MCF 10A (cell line): ENCODE measurements around the gene MYLK. TPM values are rescaled to one million over a fixed set of nuclear protein-coding genes. Genes with fewer than 3 reads are reported as not detected.

Source experiments
- BruUV-seq: library from RNA; stranded (reverse); fragments of 400-500 nt; replicated peaks from 2 replicates; lab custom pipeline; 2021; lab: Mats Ljungman, UMichigan
- CTCF ChIA-PET: fragments of 300-600 bp; sonication (Branson Sonifier 250); formaldehyde crosslinking; extraction: SDS; loops from one replicate; lab custom pipeline; 2021; ENCODE audit warnings: antibody characterized with exemption, inconsistent platforms; lab: Yijun Ruan, JAX
- POLR2A ChIA-PET: fragments of 300-600, 350-650 bp; sonication (Branson Sonifier 250); formaldehyde crosslinking; extraction: SDS; loops from one replicate; lab custom pipeline; 2020; ENCODE audit warnings: antibody characterized with exemption, inconsistent platforms; lab: Yijun Ruan, JAX
- DNase-seq: peaks from one replicate; pipeline ENCODE4 v3.0.0-alpha.2; 2018; ENCODE audit not compliant: unreplicated experiment
- H3K27ac Mint-ChIP-seq: one replicate; pipeline ENCODE4 v1.8.0; 2022; ENCODE audit warnings: mild to moderate bottlenecking, low read depth, mixed read lengths; ENCODE audit not compliant: unreplicated experiment
- H3K27me3 Mint-ChIP-seq: one replicate; pipeline ENCODE4 v1.8.0; 2022; ENCODE audit warnings: mixed read lengths; ENCODE audit not compliant: insufficient read depth, unreplicated experiment
- H3K36me3 Mint-ChIP-seq: one replicate; pipeline ENCODE4 v1.8.0; 2022; ENCODE audit warnings: mild to moderate bottlenecking, moderate library complexity, mixed read lengths; ENCODE audit not compliant: insufficient read depth, unreplicated experiment
- H3K4me1 Mint-ChIP-seq: one replicate; pipeline ENCODE4 v1.8.0; 2022; ENCODE audit warnings: mixed read lengths; ENCODE audit not compliant: insufficient read depth, unreplicated experiment
- H3K4me3 Mint-ChIP-seq: one replicate; pipeline ENCODE4 v1.8.0; 2022; ENCODE audit warnings: mild to moderate bottlenecking, moderate library complexity, mixed read lengths; ENCODE audit not compliant: unreplicated experiment
- H3K9me3 Mint-ChIP-seq: one replicate; pipeline ENCODE4 v1.8.0; 2022; ENCODE audit warnings: mixed read lengths; ENCODE audit not compliant: unreplicated experiment
- intact Hi-C: fragments of 100-400 bp; cut with micrococcal nuclease; formaldehyde crosslinking; loops from 2 replicates; pipeline ENCODE4 v1.14.1; 2022
- total RNA-seq: library from RNA; stranded (reverse); gene quantifications from 2 replicates; pipeline ENCODE4 v1.2.3, GENCODE V29; 2022
- TF ChIP-seq, protein P1 (sequence below): fragments of 200-600 bp; IDR thresholded peaks from one replicate; pipeline ENCODE4 v1.8.0; 2022; ENCODE audit warnings: antibody characterized with exemption, mild to moderate bottlenecking; ENCODE audit not compliant: unreplicated experiment

Gene MYLK
- total RNA-seq, 1 experiment from 2014 or later: 2.3 TPM

DNA sequence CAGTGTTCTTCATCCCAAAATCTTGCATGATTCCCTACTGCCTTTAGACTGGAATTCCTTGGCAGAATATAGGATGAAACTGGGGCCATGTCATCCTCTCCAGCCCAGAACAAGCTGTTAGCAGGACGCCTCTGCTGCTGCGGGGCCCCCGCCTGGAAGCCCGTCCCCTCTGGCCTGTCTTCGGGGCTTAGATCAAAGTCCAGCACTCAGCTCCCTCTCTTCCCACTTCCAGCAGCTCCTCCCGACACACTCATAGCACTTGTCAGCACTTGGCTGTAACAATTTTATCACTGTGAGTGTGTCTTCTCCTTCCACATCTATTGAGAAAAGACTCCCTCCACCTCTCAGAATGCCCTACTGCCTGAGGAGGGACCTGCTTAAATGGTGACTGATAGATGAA lies 187.3 kb downstream of the MYLK start:
- CTCF ChIA-PET: interaction anchor here (5.1 kb wide), 1 partner anchor 45 kb away, joined by 39 read pairs; no protein-coding TSS in a partner anchor
- Mint-ChIP-seq H3K27ac (no peak overlapping the region), H3K4me3 (no peak overlapping the region), H3K36me3 (no peaks in the 10 kb centered on the region), H3K4me1 (peaks cover 1% of the 10 kb centered on the region), H3K27me3 (no peaks in the 10 kb centered on the region), H3K9me3 (no peaks in the 10 kb centered on the region)
- POLR2A ChIA-PET: no interaction called here
- intact Hi-C loops: no loop called here
- no peak for DNase-seq
- no TSS peak for BruUV-seq
- TF ChIP-seq, protein P1, sequence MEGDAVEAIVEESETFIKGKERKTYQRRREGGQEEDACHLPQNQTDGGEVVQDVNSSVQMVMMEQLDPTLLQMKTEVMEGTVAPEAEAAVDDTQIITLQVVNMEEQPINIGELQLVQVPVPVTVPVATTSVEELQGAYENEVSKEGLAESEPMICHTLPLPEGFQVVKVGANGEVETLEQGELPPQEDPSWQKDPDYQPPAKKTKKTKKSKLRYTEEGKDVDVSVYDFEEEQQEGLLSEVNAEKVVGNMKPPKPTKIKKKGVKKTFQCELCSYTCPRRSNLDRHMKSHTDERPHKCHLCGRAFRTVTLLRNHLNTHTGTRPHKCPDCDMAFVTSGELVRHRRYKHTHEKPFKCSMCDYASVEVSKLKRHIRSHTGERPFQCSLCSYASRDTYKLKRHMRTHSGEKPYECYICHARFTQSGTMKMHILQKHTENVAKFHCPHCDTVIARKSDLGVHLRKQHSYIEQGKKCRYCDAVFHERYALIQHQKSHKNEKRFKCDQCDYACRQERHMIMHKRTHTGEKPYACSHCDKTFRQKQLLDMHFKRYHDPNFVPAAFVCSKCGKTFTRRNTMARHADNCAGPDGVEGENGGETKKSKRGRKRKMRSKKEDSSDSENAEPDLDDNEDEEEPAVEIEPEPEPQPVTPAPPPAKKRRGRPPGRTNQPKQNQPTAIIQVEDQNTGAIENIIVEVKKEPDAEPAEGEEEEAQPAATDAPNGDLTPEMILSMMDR: no peak

DNA sequence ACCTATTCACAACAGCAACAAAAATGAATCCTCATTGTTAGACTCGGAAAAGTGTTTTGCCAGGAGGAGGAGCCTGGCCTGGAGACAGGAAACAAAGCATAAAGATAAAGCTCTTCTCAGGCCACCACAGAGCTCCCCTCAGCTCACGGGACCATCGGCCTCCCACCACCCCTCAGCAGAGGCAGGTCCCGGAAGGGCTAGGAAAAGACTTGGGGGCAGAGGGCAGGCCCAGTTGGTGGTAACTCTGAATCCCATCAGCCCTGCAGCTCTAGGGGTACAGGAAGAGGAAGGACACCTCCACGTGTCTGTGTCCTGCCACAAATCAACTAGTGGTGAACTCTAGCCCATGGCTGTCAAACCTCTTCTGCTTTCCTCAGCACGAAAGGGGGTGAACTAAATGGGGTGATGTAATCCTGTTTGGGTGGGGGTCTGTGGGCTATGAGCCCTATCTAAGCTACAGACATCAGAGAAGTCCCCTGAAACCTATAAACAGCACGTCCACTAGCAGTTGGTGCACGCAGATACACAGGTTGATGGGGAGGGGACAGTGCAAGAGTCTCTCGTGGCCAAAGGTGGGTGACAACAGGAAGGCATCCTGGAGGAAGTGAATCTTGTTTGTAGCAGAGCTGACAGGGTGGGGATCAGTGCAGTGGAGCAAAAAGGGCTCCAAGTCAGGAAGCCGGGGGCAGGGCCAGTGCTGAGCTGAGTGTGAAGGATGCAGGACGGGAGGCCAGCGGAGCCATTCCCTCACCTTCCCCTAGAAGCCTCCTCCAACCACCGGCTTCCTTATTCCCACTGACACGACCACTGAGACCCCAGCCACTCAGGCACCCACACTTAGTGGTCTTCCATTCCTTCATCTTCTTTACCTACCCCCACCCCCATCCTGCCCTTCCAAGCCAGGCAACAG lies 188.1 kb downstream of the MYLK start:
- ChIA-PET CTCF (interaction anchor here (0.6 to 5.1 kb wide), 4 partner anchors 30 to 46 kb away, joined by 3 to 39 read pairs (median 4); no protein-coding TSS in a partner anchor), POLR2A (no interaction called here)
- BruUV-seq: no TSS peak
- no peak overlapping the region for H3K27ac Mint-ChIP-seq
- H3K9me3 Mint-ChIP-seq: no peaks in the 10 kb centered on the region
- no peaks in the 10 kb centered on the region for H3K4me1 Mint-ChIP-seq
- intact Hi-C loops: no loop called here
- H3K4me3 Mint-ChIP-seq: no peak overlapping the region
- H3K27me3 Mint-ChIP-seq: no peaks in the 10 kb centered on the region
- DNase-seq: no peak
- TF ChIP-seq, protein P1: no peak
- no peaks in the 10 kb centered on the region for H3K36me3 Mint-ChIP-seq

DNA sequence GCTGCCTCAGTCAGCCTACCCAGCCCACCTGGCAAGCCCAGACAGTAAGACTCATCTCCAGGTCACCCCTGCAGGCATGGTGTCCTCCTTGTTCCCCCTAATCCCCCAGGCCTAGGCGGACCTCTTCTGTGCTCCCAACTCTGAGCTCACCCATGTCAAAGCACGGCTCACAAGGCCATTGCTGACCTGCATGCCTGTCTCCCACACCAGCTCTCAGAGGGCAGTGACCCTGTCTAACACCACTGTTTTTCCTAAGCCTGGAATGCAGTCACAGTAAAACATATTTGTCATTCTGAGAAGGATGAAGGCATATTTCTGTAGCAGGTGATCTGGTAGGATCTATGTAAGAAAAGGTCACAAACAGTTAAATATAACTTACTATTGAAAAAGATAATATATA lies 189.0 kb downstream of the MYLK start:
- TF ChIP-seq, protein P1: no peak
- no TSS peak for BruUV-seq
- intact Hi-C loops: no loop called here
- H3K27ac Mint-ChIP-seq: no peak overlapping the region
- CTCF ChIA-PET: interaction anchor here (0.6 to 5.1 kb wide), 5 partner anchors 12 to 45 kb away, joined by 3 to 39 read pairs (median 3); no protein-coding TSS in a partner anchor
- POLR2A ChIA-PET: no interaction called here
- no peak overlapping the region for H3K4me3 Mint-ChIP-seq
- H3K36me3 Mint-ChIP-seq: no peaks in the 10 kb centered on the region
- no peaks in the 10 kb centered on the region for H3K9me3 Mint-ChIP-seq
- no peak for DNase-seq
- no peaks in the 10 kb centered on the region for H3K4me1 Mint-ChIP-seq
- H3K27me3 Mint-ChIP-seq: no peaks in the 10 kb centered on the region

GRCh38 chr3:123694366-123695087 lies 189.6 kb downstream of the MYLK start:
- no peak overlapping the region for H3K4me3 Mint-ChIP-seq
- H3K36me3 Mint-ChIP-seq: no peaks in the 10 kb centered on the region
- CTCF ChIA-PET: interaction anchor here (0.6 to 5.1 kb wide), 5 partner anchors 8 to 44 kb away, joined by 3 to 39 read pairs (median 3); no protein-coding TSS in a partner anchor
- POLR2A ChIA-PET: no interaction called here
- no peak overlapping the region for H3K27ac Mint-ChIP-seq
- H3K4me1 Mint-ChIP-seq: no peaks in the 10 kb centered on the region
- H3K27me3 Mint-ChIP-seq: no peaks in the 10 kb centered on the region
- intact Hi-C loops: no loop called here
- DNase-seq: no peak
- no TSS peak for BruUV-seq
- H3K9me3 Mint-ChIP-seq: no peaks in the 10 kb centered on the region
- TF ChIP-seq, protein P1: no peak
